Measurements from ENCODE around the gene SEZ6L.
A peak's percentile ranks its signal among the peaks of the same experiment; 100 is the strongest.

SEZ6L gene

GRCh38 chr22:26334232-26334631, 165.0 kb downstream of the SEZ6L start:
- DNase-seq (ENCODE audit: low spot score), result no peak

- DNase-seq (ENCODE audit: low spot score), result no peak
These were observed 167.5 kb downstream of the SEZ6L start for GRCh38 chr22:26336773-26337172.

- DNase-seq (ENCODE audit: low spot score), result no peak
These were observed 170.5 kb downstream of the SEZ6L start for GRCh38 chr22:26339755-26340154.

- DNase-seq (ENCODE audit: low spot score), result no peak
These were observed 173.6 kb downstream of the SEZ6L start for GRCh38 chr22:26342745-26343410.

GRCh38 chr22:26345496-26345895, 176.2 kb downstream of the SEZ6L start:
- DNase-seq (ENCODE audit: low spot score), result no peak

- DNase-seq (ENCODE audit: low spot score), result no peak
These were observed 179.7 kb downstream of the SEZ6L start for GRCh38 chr22:26348810-26349526.

GRCh38 chr22:26354707-26355106, 185.4 kb downstream of the SEZ6L start:
- DNase-seq (ENCODE audit: low spot score), result no peak

GRCh38 chr22:26357281-26357680, 188.0 kb downstream of the SEZ6L start:
- no peak for DNase-seq (ENCODE audit: low spot score)

GRCh38 chr22:26357813-26358212, 188.6 kb downstream of the SEZ6L start:
- DNase-seq (ENCODE audit: low spot score), result no peak

- DNase-seq (ENCODE audit: low spot score), result no peak
These were observed 189.9 kb downstream of the SEZ6L start for GRCh38 chr22:26359156-26359555.

- DNase-seq (ENCODE audit: low spot score), result peak; percentile 64
These were observed 191.1 kb downstream of the SEZ6L start for GRCh38 chr22:26360169-26360885.

- DNase-seq (ENCODE audit: low spot score), result no peak
These were observed 193.2 kb downstream of the SEZ6L start for GRCh38 chr22:26362471-26362870.

- peak; percentile 58 for DNase-seq (ENCODE audit: low spot score)
These were observed 195.1 kb downstream of the SEZ6L start for GRCh38 chr22:26364066-26365015.

GRCh38 chr22:26367402-26368245, 198.4 kb downstream of the SEZ6L start:
- DNase-seq (ENCODE audit: low spot score), result peak; percentile 45

- no peak for DNase-seq (ENCODE audit: low spot score)
These were observed 203.6 kb downstream of the SEZ6L start for GRCh38 chr22:26372890-26373289.

GRCh38 chr22:26374391-26375026, 205.2 kb downstream of the SEZ6L start:
- DNase-seq (ENCODE audit: low spot score), result no peak

GRCh38 chr22:26377170-26377830, 208.0 kb downstream of the SEZ6L start:
- DNase-seq (ENCODE audit: low spot score), result no peak

- DNase-seq (ENCODE audit: low spot score), result no peak
These were observed 211.0 kb downstream of the SEZ6L start for GRCh38 chr22:26380072-26380830.

- DNase-seq (ENCODE audit: low spot score), result no peak
These were observed 213.5 kb downstream of the SEZ6L start for GRCh38 chr22:26382782-26383181.

All from CD4-positive, alpha-beta T cell treated with Interleukin-15 for 4 hours (primary cell).